ENCODE data around the gene MMP10. TPM values are rescaled to one million over a fixed set of nuclear protein-coding genes. Genes with fewer than 3 reads are reported as not detected.
"Not testable (repeated sequence)": the region's sequence is repeated elsewhere in the genome, so short reads cannot be mapped to it uniquely, and the experiment has no call there.

MMP10 gene
- total and polyA plus RNA-seq, 2 donors (not counting 3 experiments of a cell fraction or from before 2014, with no cell fraction given), result 4.3 to 15.0 TPM

GRCh38 chr11:102733232-102733875 lies 47.1 kb downstream of the MMP10 start:
- intact Hi-C loops (cut with micrococcal nuclease), result loop anchor here (1.0 kb wide), 6 partner anchors 47 to 322 kb away; partner anchors contain the start of gene MMP10
- Histone ChIP-seq H3K4me1 (ENCODE audit: control insufficient read depth, extremely low read depth, insufficient read depth, low read length) (peaks cover 26% of the 10 kb centered on the region), H3K9me3 (replicated peaks; ENCODE audit: control insufficient read depth, insufficient read depth, low read length) (no peaks in the 10 kb centered on the region), H4K20me1 (replicated peaks; ENCODE audit: control insufficient read depth, extremely low read depth, insufficient read depth, low read length) (no peaks in the 10 kb centered on the region), H3K4me2 (ENCODE audit: insufficient read depth, low read length) (no peak overlapping the region), H3K27ac (ENCODE audit: insufficient read depth, low read depth, low read length) (no peak overlapping the region), H3K4me3 (replicated peaks in 1 of 3; ENCODE audit: insufficient read depth in 1 of 3, low read depth in 1 of 3, low read length in 3 of 3) (no peak overlapping the region), H2AFZ (ENCODE audit: low read depth, low read length) (peak overlapping the region; percentile 37), H3K9ac (replicated peaks; ENCODE audit: extremely low read depth, insufficient read depth, low read length) (no peak overlapping the region), H3K9me1 (replicated peaks; ENCODE audit: control insufficient read depth, extremely low read depth, insufficient read depth, low read length) (no peaks in the 10 kb centered on the region), H3K79me2 (ENCODE audit: control insufficient read depth, insufficient read depth, low read length) (no peaks in the 10 kb centered on the region), H3K36me3 (ENCODE audit: control insufficient read depth in 2 of 2, extremely low read depth in 1 of 2, insufficient read depth in 2 of 2, low read length in 2 of 2) (no peaks in the 10 kb centered on the region), H3K27me3 (ENCODE audit: control insufficient read depth in 2 of 2, insufficient read depth in 2 of 2, low read length in 2 of 2) (no peaks in the 10 kb centered on the region)
- DNase-seq (ENCODE audit: low read depth, low spot score) (peak; percentile 64), FAIRE-seq (peak; percentile 73)
- dilution Hi-C loops (cut with MboI; ENCODE audit: extremely low pct_ligation_motif_present, low sequenced_read_pairs), result no loop called here
- POLR2A ChIA-PET, result no interaction called here
- CTCF ChIA-PET, result interaction anchor here (0.5 to 3.0 kb wide), 17 partner anchors 27 to 324 kb away, joined by 3 to 12 read pairs (median 3); partner anchors contain the start of gene MMP10
- TF ChIP-seq, protein P1, sequence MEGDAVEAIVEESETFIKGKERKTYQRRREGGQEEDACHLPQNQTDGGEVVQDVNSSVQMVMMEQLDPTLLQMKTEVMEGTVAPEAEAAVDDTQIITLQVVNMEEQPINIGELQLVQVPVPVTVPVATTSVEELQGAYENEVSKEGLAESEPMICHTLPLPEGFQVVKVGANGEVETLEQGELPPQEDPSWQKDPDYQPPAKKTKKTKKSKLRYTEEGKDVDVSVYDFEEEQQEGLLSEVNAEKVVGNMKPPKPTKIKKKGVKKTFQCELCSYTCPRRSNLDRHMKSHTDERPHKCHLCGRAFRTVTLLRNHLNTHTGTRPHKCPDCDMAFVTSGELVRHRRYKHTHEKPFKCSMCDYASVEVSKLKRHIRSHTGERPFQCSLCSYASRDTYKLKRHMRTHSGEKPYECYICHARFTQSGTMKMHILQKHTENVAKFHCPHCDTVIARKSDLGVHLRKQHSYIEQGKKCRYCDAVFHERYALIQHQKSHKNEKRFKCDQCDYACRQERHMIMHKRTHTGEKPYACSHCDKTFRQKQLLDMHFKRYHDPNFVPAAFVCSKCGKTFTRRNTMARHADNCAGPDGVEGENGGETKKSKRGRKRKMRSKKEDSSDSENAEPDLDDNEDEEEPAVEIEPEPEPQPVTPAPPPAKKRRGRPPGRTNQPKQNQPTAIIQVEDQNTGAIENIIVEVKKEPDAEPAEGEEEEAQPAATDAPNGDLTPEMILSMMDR (IDR thresholded peaks at IDR 0.05; ENCODE audit: extremely low read depth in 1 of 2, insufficient read depth in 1 of 2, low read depth in 1 of 2, low read length in 2 of 2), result peak; percentile 76 to 89
- TF ChIP-seq, protein P2, sequence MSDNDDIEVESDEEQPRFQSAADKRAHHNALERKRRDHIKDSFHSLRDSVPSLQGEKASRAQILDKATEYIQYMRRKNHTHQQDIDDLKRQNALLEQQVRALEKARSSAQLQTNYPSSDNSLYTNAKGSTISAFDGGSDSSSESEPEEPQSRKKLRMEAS (IDR thresholded peaks at IDR 0.05; ENCODE audit: insufficient read depth, insufficient read length), result no peak
- no peak for TF ChIP-seq FOS (IDR thresholded peaks at IDR 0.05; ENCODE audit: borderline replicate concordance, insufficient read depth, low read length)
- no peak for TF ChIP-seq MYC (IDR thresholded peaks at IDR 0.05; ENCODE audit: low read depth, low read length)
- TF ChIP-seq POLR2A (IDR thresholded peaks at IDR 0.05; ENCODE audit: low read depth, low read length), result no peak
- TF ChIP-seq POLR2AphosphoS5 (IDR thresholded peaks at IDR 0.05; ENCODE audit: insufficient read depth, low read depth, low read length), result no peak
- no peak for TF ChIP-seq EZH2 (IDR thresholded peaks at IDR 0.05; ENCODE audit: borderline replicate concordance, low read depth, low read length, severe bottlenecking)
- no peak for TF ChIP-seq GATA2 (IDR thresholded peaks at IDR 0.05; ENCODE audit: insufficient read depth, insufficient read length, low read depth, low read length)
- no TSS peak for BruUV-seq (replicated peaks)

- H3K36me3 ChIP-seq (ENCODE audit: control insufficient read depth in 2 of 2, extremely low read depth in 1 of 2, insufficient read depth in 2 of 2, low read length in 2 of 2); H4K20me1 ChIP-seq (replicated peaks; ENCODE audit: control insufficient read depth, extremely low read depth, insufficient read depth, low read length); H3K79me2 ChIP-seq (ENCODE audit: control insufficient read depth, insufficient read depth, low read length); dilution Hi-C loops (cut with MboI; ENCODE audit: extremely low pct_ligation_motif_present, low sequenced_read_pairs); H3K27me3 ChIP-seq (ENCODE audit: control insufficient read depth in 2 of 2, insufficient read depth in 2 of 2, low read length in 2 of 2); H3K9ac ChIP-seq (replicated peaks; ENCODE audit: extremely low read depth, insufficient read depth, low read length); H2AFZ ChIP-seq (ENCODE audit: low read depth, low read length); POLR2A ChIA-PET; H3K4me2 ChIP-seq (ENCODE audit: insufficient read depth, low read length); H3K9me3 ChIP-seq (replicated peaks; ENCODE audit: control insufficient read depth, insufficient read depth, low read length); H3K4me3 ChIP-seq (replicated peaks in 1 of 3; ENCODE audit: insufficient read depth in 1 of 3, low read depth in 1 of 3, low read length in 3 of 3); FAIRE-seq; H3K9me1 ChIP-seq (replicated peaks; ENCODE audit: control insufficient read depth, extremely low read depth, insufficient read depth, low read length); BruUV-seq (replicated peaks): not testable (repeated sequence)
- H3K27ac ChIP-seq (ENCODE audit: insufficient read depth, low read depth, low read length), result peak overlapping the region; percentile 97
- peak; percentile 10 for DNase-seq (ENCODE audit: low read depth, low spot score)
- CTCF ChIA-PET, result interaction anchor here (1.5 kb wide), 2 partner anchors 50 to 65 kb away, joined by 3 to 6 read pairs; partner anchors contain the start of gene MMP10
- intact Hi-C loops (cut with micrococcal nuclease), result loop anchor here (1.0 to 2.0 kb wide), 5 partner anchors 29 to 894 kb away; no protein-coding TSS in a partner anchor
- peaks cover 35% of the 10 kb centered on the region for H3K4me1 ChIP-seq (ENCODE audit: control insufficient read depth, extremely low read depth, insufficient read depth, low read length)
Measured at GRCh38 chr11:102730944-102731343, 49.5 kb downstream of the MMP10 start.

Data from endothelial cell of umbilical vein (primary cell).